Measurements from ENCODE around the gene VPS16.
A peak's percentile ranks its signal among the peaks of the same experiment; 100 is the strongest.
"Not testable (repeated sequence)": the region's sequence is repeated elsewhere in the genome, so short reads cannot be mapped to it uniquely, and the experiment has no call there.

VPS16 gene

GRCh38 chr20:2820896-2821869 lies 19.4 kb upstream of the VPS16 start:
- no peak overlapping the region for H3K4me3 ChIP-seq
- intact Hi-C loops (cut with DNase I; ENCODE audit: low total_unique reads): no loop called here
- peak in 1 of 2 donors; percentile 54 for DNase-seq
- H3K36me3 ChIP-seq: no peaks in the 10 kb centered on the region
- H3K9me3 ChIP-seq: no peaks in the 10 kb centered on the region
- H3K27me3 ChIP-seq: peaks cover 0 to 52% of the 10 kb centered on the region in 2 donors
- TF ChIP-seq CTCF (IDR thresholded peaks at IDR 0.05): no peak
- H3K4me1 ChIP-seq: peaks cover 0 to 22% (median 13%) of the 10 kb centered on the region in 4 donors
- H3K27ac ChIP-seq: no peak overlapping the region

GRCh38 chr20:2822073-2822472 lies 18.5 kb upstream of the VPS16 start:
- Histone ChIP-seq H3K4me1 (peaks cover 0 to 22% (median 13%) of the 10 kb centered on the region in 4 donors), H3K9me3 (no peaks in the 10 kb centered on the region), H3K36me3 (no peaks in the 10 kb centered on the region), H3K4me3 (no peak overlapping the region), H3K27me3 (peaks cover 0 to 47% of the 10 kb centered on the region in 2 donors), H3K27ac (no peak overlapping the region)
- no peak for DNase-seq
- intact Hi-C loops (cut with DNase I; ENCODE audit: low total_unique reads): no loop called here
- TF ChIP-seq CTCF (IDR thresholded peaks at IDR 0.05): no peak

- H3K9me3 ChIP-seq: no peaks in the 10 kb centered on the region
- peaks cover 0 to 13% (median 3%) of the 10 kb centered on the region in 4 donors for H3K4me1 ChIP-seq
- H3K27ac ChIP-seq: no peak overlapping the region
- no peak overlapping the region for H3K4me3 ChIP-seq
- TF ChIP-seq CTCF (IDR thresholded peaks at IDR 0.05): no peak
- no peaks in the 10 kb centered on the region for H3K36me3 ChIP-seq
- intact Hi-C loops (cut with DNase I; ENCODE audit: low total_unique reads): no loop called here
- no peak for DNase-seq
- peaks cover 0 to 42% of the 10 kb centered on the region in 2 donors for H3K27me3 ChIP-seq
Observed at GRCh38 chr20:2825761-2826160, 14.8 kb upstream of the VPS16 start.

GRCh38 chr20:2826655-2827054 lies 13.9 kb upstream of the VPS16 start:
- TF ChIP-seq CTCF (IDR thresholded peaks at IDR 0.05): no peak
- intact Hi-C loops (cut with DNase I; ENCODE audit: low total_unique reads): no loop called here
- no peak overlapping the region for H3K4me3 ChIP-seq
- H3K9me3 ChIP-seq: no peaks in the 10 kb centered on the region
- no peak overlapping the region for H3K27ac ChIP-seq
- no peak for DNase-seq
- H3K27me3 ChIP-seq: peaks cover 0 to 33% of the 10 kb centered on the region in 2 donors
- no peaks in the 10 kb centered on the region for H3K36me3 ChIP-seq
- H3K4me1 ChIP-seq: peaks cover 0 to 5% (median under 1%) of the 10 kb centered on the region in 4 donors

GRCh38 chr20:2829376-2829775 lies 11.2 kb upstream of the VPS16 start:
- Histone ChIP-seq H3K36me3 (peaks cover 0 to under 1% (median 0%) of the 10 kb centered on the region in 3 donors), H3K9me3 (no peaks in the 10 kb centered on the region), H3K27me3 (peaks cover 0 to 27% of the 10 kb centered on the region in 2 donors), H3K4me1 (peaks cover 0 to 7% (median 0%) of the 10 kb centered on the region in 4 donors), H3K4me3 (no peak overlapping the region), H3K27ac (no peak overlapping the region)
- DNase-seq: no peak
- no peak for TF ChIP-seq CTCF (IDR thresholded peaks at IDR 0.05)
- intact Hi-C loops (cut with DNase I; ENCODE audit: low total_unique reads): no loop called here

- intact Hi-C loops (cut with DNase I; ENCODE audit: low total_unique reads): loop anchor here (10.0 kb wide), 1 partner anchor 136 kb away; the partner anchor contains the start of gene EBF4
Observed at GRCh38 chr20:2831206-2831605, 9.3 kb upstream of the VPS16 start.

More at GRCh38 chr20:2831206-2831605, 9.3 kb upstream of the VPS16 start:
- H3K4me3 ChIP-seq, DNase-seq, H3K9me3 ChIP-seq, H3K27ac ChIP-seq, H3K4me1 ChIP-seq: not testable (repeated sequence)
- Histone ChIP-seq H3K36me3 (peaks cover 0 to 19% (median 8%) of the 10 kb centered on the region in 3 donors), H3K27me3 (peaks cover 0 to 25% of the 10 kb centered on the region in 2 donors)
